Suprapubic skin (tissue), 4 donors: ENCODE data around the gene EML2.

Experiments used
- EP300 ChIP-seq: sonication (generic); formaldehyde crosslinking; IDR thresholded peaks from one replicate; pipeline ENCODE4 v1.6.1; 2017; ENCODE audit warnings: antibody characterized with exemption
- POLR2A ChIP-seq, 2 donors: fragments of 450-650 bp; IDR thresholded peaks; one replicate each; pipeline ENCODE4 v1.6.1; 2017; ENCODE audit warnings: antibody characterized with exemption in 2 of 2, mild to moderate bottlenecking in 2 of 2, moderate library complexity in 2 of 2
- POLR2AphosphoS5 ChIP-seq, 3 donors: sonication (generic); formaldehyde crosslinking; IDR thresholded peaks; one replicate each; pipeline ENCODE4 v1.6.1; 2017; ENCODE audit warnings: antibody characterized with exemption in 3 of 3
- TF ChIP-seq, protein P1 (sequence below), 2 donors: fragments of 200-600 bp in 1 of 2; fragments of 450-650 bp in 1 of 2; sonication (generic) in 1 of 2; IDR thresholded peaks; one replicate each; pipeline ENCODE4 v1.5.1; 2016 to 2019; ENCODE audit warnings: antibody characterized with exemption in 2 of 2, mild to moderate bottlenecking in 1 of 2, moderate library complexity in 1 of 2

- no peak for TF ChIP-seq POLR2A (IDR thresholded peaks at IDR 0.05)
- TF ChIP-seq, protein P1, sequence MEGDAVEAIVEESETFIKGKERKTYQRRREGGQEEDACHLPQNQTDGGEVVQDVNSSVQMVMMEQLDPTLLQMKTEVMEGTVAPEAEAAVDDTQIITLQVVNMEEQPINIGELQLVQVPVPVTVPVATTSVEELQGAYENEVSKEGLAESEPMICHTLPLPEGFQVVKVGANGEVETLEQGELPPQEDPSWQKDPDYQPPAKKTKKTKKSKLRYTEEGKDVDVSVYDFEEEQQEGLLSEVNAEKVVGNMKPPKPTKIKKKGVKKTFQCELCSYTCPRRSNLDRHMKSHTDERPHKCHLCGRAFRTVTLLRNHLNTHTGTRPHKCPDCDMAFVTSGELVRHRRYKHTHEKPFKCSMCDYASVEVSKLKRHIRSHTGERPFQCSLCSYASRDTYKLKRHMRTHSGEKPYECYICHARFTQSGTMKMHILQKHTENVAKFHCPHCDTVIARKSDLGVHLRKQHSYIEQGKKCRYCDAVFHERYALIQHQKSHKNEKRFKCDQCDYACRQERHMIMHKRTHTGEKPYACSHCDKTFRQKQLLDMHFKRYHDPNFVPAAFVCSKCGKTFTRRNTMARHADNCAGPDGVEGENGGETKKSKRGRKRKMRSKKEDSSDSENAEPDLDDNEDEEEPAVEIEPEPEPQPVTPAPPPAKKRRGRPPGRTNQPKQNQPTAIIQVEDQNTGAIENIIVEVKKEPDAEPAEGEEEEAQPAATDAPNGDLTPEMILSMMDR (IDR thresholded peaks at IDR 0.05), result no peak
- TF ChIP-seq POLR2AphosphoS5 (IDR thresholded peaks at IDR 0.05), result no peak
- TF ChIP-seq EP300, result no peak
Measured at GRCh38 chr19:45623984-45624383, 15.2 kb downstream of the EML2 start.
